SKM-1 treated with dmso at 0.1 percent for 144 hours (cell line): Measurements from ENCODE around the gene MIGA1.
"Not testable (repeated sequence)": the region's sequence is repeated elsewhere in the genome, so short reads cannot be mapped to it uniquely, and the experiment has no call there.

Source experiments
- DNase-seq: peaks from one replicate; lab custom pipeline; 2025; ENCODE audit not compliant: unreplicated experiment; lab: John Stamatoyannopoulos, UW

MIGA1 gene

DNA sequence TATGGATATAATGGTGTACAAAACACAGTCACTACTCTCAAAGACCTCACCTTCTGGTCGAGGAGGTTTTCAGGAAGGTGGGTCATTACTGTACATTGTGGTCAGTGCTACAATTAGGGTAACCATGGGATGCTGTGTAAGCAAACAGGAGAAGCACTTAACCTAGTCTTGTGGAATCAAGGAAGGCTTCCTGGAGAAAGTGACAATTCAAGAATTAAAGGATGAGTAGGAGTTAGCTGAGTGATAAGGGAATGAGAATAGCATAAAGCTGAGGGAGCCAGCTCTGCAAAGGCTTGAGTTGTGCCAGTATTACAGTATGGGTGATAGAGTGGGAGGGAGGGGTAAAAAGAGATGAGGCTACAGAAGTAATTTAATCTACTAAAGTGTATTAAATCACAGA lies 126.2 kb downstream of the MIGA1 start:
- DNase-seq = no peak

- DNase-seq = peak; percentile 32
These were observed 126.6 kb downstream of the MIGA1 start for GRCh38 chr1:77906019-77906545.

DNA sequence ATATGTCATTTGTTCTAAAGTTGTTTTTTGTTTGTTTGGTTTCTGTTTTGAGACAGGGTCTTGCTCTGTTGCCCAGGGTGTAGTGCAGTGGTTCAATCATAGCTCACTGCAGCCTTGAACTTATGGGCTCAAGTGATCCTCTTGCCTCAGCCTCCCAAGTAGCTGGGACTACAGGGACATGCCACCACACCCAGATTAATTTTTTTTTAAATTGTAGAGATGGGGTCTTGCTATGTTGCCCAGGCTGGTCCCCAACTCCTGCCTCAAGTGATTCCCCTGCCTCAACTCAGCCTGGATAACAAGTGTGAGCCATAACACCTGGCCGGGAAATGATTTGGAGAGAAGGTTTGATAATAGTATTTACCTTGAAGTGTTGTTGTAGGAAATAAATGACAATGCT lies 127.2 kb downstream of the MIGA1 start:
- no peak for DNase-seq

DNA sequence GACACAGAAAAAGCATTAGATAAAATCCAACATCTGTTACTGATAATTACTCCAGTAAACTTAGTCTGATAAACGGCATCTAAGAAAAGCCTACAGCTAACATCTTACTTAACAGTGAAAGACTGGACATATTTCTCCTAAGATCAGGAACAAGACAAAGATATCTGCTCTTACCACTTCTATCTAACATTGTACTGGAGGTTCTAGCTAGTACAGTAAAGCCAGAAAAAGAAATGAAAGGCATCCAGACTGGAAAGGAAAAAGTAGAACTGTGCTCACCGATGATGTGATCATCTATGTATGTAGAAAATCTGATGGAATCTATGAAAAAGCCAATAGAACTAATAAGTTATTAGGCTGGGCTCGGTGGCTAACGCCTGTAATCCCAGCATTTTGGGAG lies 130.7 kb downstream of the MIGA1 start:
- no peak for DNase-seq

- DNase-seq = not testable (repeated sequence)
These were observed 139.5 kb downstream of the MIGA1 start for GRCh38 chr1:77918918-77919317.

DNA sequence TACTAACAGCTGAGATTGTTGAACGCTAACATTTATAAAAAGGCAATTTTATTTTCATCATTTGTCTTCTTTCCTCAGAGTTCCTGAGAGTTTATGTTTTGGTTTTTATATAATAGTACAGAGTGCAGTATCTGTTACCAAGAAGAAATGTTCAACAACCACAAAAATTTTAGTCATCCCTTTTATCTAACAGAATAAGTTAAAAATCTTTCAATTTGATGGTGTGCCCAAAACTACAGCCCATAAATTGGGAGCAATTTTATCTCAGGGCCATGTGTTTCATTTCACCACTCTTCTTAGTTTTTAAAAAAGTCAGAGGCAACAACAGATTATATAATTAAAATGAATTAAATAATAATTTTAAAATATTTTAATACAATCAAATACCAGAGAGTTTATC lies 146.1 kb downstream of the MIGA1 start:
- no peak for DNase-seq

- DNase-seq = no peak
These were observed 146.5 kb downstream of the MIGA1 start for GRCh38 chr1:77925956-77926355.

- peak; percentile 50 for DNase-seq
These were observed 147.3 kb downstream of the MIGA1 start for GRCh38 chr1:77926561-77927357.

GRCh38 chr1:77927414-77927813 lies 148.0 kb downstream of the MIGA1 start:
- DNase-seq = no peak
